GM12878 (cell line): ENCODE measurements around the gene TOM1L1. TPM values are rescaled to one million over a fixed set of nuclear protein-coding genes. Genes with fewer than 3 reads are reported as not detected.

Experiments
- ATAC-seq: fragments of 200-7000 bp; cut with Tn5 transposase; 3 replicates; pipeline ENCODE4 v1.9.1; 2020; ENCODE audit warnings: mild to moderate bottlenecking, moderate library complexity
- BruUV-seq: library from RNA; stranded (reverse); fragments of 400-500 nt; replicated peaks from 2 replicates; lab custom pipeline; 2021; lab: Mats Ljungman, UMichigan
- CTCF ChIA-PET: fragments of 300-600 bp; sonication (Branson Sonifier 250); formaldehyde crosslinking; extraction: SDS; loops from one replicate; lab custom pipeline; 2021; ENCODE audit warnings: inconsistent platforms; lab: Yijun Ruan, JAX
- POLR2A ChIA-PET: fragments of 350-600 bp; formaldehyde crosslinking; extraction: SDS; loops from one replicate; lab custom pipeline; 2021; ENCODE audit warnings: inconsistent platforms; lab: Charles Lee
- RAD21 ChIA-PET: fragments of 300-600 bp; sonication (Branson Sonifier 250); formaldehyde crosslinking; loops from one replicate; lab custom pipeline; 2023; ENCODE audit warnings: antibody characterized with exemption; ENCODE audit not compliant: unreplicated experiment; lab: Charles Lee
- SMC1A ChIA-PET: fragments of 300-600 bp; sonication (Branson Sonifier 250); formaldehyde crosslinking; loops from one replicate; lab custom pipeline; 2023; ENCODE audit not compliant: unreplicated experiment, uncharacterized antibody; lab: Charles Lee
- DNase-seq: peaks from one replicate; pipeline ENCODE4 v3.0.0-alpha.2; 2011; ENCODE audit warnings: low read depth, low spot score
- FAIRE-seq: peaks from 3 replicates; lab custom pipeline; 2011; peaks lifted over from hg19 to GRCh38; lab: Jason Lieb, UNC
- H2AFZ ChIP-seq: 2 replicates; pipeline ENCODE4 v1.6.0; 2011; ENCODE audit warnings: low read depth, low read length, control low read depth; ENCODE audit not compliant: control insufficient read depth
- H3K27ac ChIP-seq: 2 replicates; pipeline ENCODE4 v1.5.1; 2011; ENCODE audit warnings: control low read depth; ENCODE audit not compliant: control insufficient read depth, insufficient read depth
- H3K27me3 ChIP-seq, 2 experiments: replicated peaks in 1 of 2; 2 replicates each; pipeline versions ENCODE4 v1.6.0 to v1.6.1; 2011; ENCODE audit warnings: low read length in 1 of 2; ENCODE audit not compliant: control insufficient read depth in 2 of 2, insufficient read depth in 2 of 2
- H3K36me3 ChIP-seq, 2 experiments: 2 replicates each; pipeline ENCODE4 v1.5.1; 2011; ENCODE audit warnings: low read length in 1 of 2; ENCODE audit not compliant: control insufficient read depth in 2 of 2, insufficient read depth in 2 of 2
- H3K4me1 ChIP-seq: 2 replicates; pipeline ENCODE4 v1.6.1; 2011; ENCODE audit warnings: mild to moderate bottlenecking, low read length, moderate library complexity, mixed read lengths; ENCODE audit not compliant: control insufficient read depth, insufficient read depth
- H3K4me2 ChIP-seq: 2 replicates; pipeline ENCODE4 v1.6.0; 2011; ENCODE audit warnings: control low read depth; ENCODE audit not compliant: control insufficient read depth, insufficient read depth
- H3K4me3 ChIP-seq: fragments of 200-600 bp; sonication (generic); 2 replicates; pipeline ENCODE4 v1.5.1; 2016
- H3K79me2 ChIP-seq: 2 replicates; pipeline ENCODE4 v1.6.0; 2011; ENCODE audit warnings: low read length; ENCODE audit not compliant: control insufficient read depth, insufficient read depth
- H3K9ac ChIP-seq: 2 replicates; pipeline ENCODE4 v1.8.0; 2011; ENCODE audit warnings: low read length, control low read depth, mixed read lengths; ENCODE audit not compliant: control insufficient read depth, insufficient read depth
- H3K9me3 ChIP-seq: replicated peaks from 3 replicates; pipeline ENCODE4 v1.5.1; 2011; ENCODE audit warnings: mild to moderate bottlenecking, low read length; ENCODE audit not compliant: control insufficient read depth, insufficient read depth
- H4K20me1 ChIP-seq: 2 replicates; pipeline ENCODE4 v1.6.0; 2011; ENCODE audit not compliant: control insufficient read depth, insufficient read depth
- LARP7 ChIP-seq: fragments of 450-650 bp; IDR thresholded peaks from 2 replicates; pipeline ENCODE4 v1.6.1; 2017; ENCODE audit warnings: mild to moderate bottlenecking
- NFYB ChIP-seq: IDR thresholded peaks from 2 replicates; pipeline ENCODE4 v1.6.1; 2011; ENCODE audit warnings: low read depth, mild to moderate bottlenecking, low read length, improper control_type of control experiment, moderate library complexity; ENCODE audit not compliant: insufficient read depth
- SMARCA5 ChIP-seq: fragments of 450-650 bp; IDR thresholded peaks from 2 replicates; pipeline ENCODE4 v1.6.1; 2017; ENCODE audit warnings: mild to moderate bottlenecking
- SREBF1 ChIP-seq: IDR thresholded peaks from 2 replicates; pipeline ENCODE4 v1.6.1; 2012; ENCODE audit warnings: mild to moderate bottlenecking, low read length
- ZNF217 ChIP-seq: fragments of 450-650 bp; IDR thresholded peaks from 2 replicates; pipeline ENCODE4 v1.6.1; 2017; ENCODE audit warnings: antibody characterized with exemption, mild to moderate bottlenecking
- WGBS: methylation state at CpG from one replicate; pipeline ENCODE4 v1.1.6; 2016; ENCODE audit warnings: low lambda C conversion rate; ENCODE audit not compliant: insufficient replicate concordance, insufficient coverage; ENCODE audit errors: missing lambda C conversion rate; 5-methylcytosine and 5-hydroxymethylcytosine counted together
- in situ Hi-C: fragments of 300-500 bp; cut with MboI; formaldehyde crosslinking; loops from 9 replicates; pipeline ENCODE4 v1.14.3; 2018; ENCODE audit warnings: mixed read lengths
- intact Hi-C: fragments of 100-400 bp; cut with micrococcal nuclease; formaldehyde crosslinking; loops from one replicate; pipeline ENCODE4 v1.14.2; 2022; ENCODE audit not compliant: unreplicated experiment
- polyA plus RNA-seq, 11 experiments: library from polyadenylated mRNA; depleted of rRNA in 4 of 11; unstranded in 6 of 11; stranded (reverse) in 5 of 11; fragments of >200 nt; fragmentation: Nextera tagmentation in 4 of 11; fragmentation: Illumina TruSeq in 1 of 11; extraction: Ambion mirVana in 4 of 11; extraction: Trizol in 1 of 11; gene quantifications; 1 replicate in 1 of 11; 2 replicates in 10 of 11; pipeline versions ENCODE4 v1.2.1 to v1.2.3, GENCODE V29; 2011 to 2016; ENCODE audit warnings: inconsistent platforms in 2 of 11, missing spikeins in 2 of 11, low read depth in 1 of 11
- total RNA-seq, 4 experiments: library from RNA; depleted of rRNA in 3 of 4; stranded (reverse); fragments of >200 nt in 3 of 4; fragmentation: Illumina TruSeq in 1 of 4; extraction: Trizol in 1 of 4; gene quantifications; 2 replicates each; pipeline versions ENCODE4 v1.2.1 to v1.2.3, GENCODE V29; 2013 to 2021
- TF ChIP-seq, protein P1 (sequence below): fragments of 450-650 bp; IDR thresholded peaks from 2 replicates; pipeline ENCODE4 v1.6.1; 2016; ENCODE audit warnings: mild to moderate bottlenecking
- TF ChIP-seq, protein P2 (sequence below): fragments of 450-650 bp; IDR thresholded peaks from 2 replicates; pipeline ENCODE4 v1.6.1; 2016; ENCODE audit warnings: mild to moderate bottlenecking

The TOM1L1 gene
- total and polyA plus RNA-seq, 10 of the 15 experiments (the other 5 are each of a cell fraction or from before 2014, with no cell fraction given), result 1.9 to 8.8 (median 2.5) TPM

DNA sequence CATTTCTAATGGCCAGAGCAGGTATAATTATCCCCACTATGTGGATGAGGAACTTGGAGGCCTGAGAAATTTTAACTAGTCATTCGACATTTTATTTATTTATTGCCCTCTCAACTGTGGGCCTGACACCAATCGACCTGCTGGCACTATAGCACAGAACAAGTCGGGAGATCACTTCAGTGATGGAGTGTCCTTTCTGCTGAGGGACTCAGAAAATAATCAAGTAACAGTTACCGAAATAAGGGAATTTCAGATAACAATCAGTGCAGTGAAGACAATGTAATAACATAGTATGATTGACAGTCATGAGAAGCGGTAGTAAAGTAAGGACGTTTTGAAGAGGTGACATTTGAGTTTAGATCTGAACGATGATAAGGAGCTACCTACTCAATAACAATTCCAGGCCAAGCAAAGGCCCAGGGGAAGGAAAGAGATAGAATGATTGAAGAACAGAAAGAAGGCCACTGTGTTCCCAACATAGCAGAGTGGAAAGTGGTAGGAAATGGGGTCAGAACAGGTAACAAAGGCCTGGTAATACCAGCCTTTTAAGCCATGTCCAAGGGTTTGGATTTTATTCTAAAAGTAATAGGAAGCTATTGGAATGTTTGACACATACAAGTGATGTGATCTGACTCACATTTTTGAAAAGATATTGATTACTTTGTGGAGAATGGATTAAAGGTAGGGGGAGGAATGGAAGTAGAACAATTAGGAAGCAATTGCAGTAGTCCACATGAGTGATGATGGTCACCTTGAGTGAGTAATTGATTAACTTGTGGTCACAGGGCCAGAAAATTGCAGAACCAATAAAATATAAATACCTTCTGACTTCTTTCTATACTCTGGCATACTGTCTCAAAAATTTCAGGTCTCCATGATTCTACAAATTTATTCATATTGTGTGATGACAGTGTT is 69.3 kb downstream of the TOM1L1 start:
- ChIA-PET POLR2A (no interaction called here), SMC1A (interaction anchor here (0.9 to 2.2 kb wide), 6 partner anchors 9 to 544 kb away, joined by 3 to 8 read pairs (median 4); no protein-coding TSS in a partner anchor), CTCF (interaction anchor here (1.5 to 3.1 kb wide), 2 partner anchors 22 to 36 kb away, joined by 3 to 26 read pairs; no protein-coding TSS in a partner anchor), RAD21 (no interaction called here)
- Histone ChIP-seq H3K4me2 (peak overlapping the region; percentile 46), H3K27ac (peak overlapping the region; percentile 85), H3K36me3 (no peaks in the 10 kb centered on the region), H3K9me3 (no peaks in the 10 kb centered on the region), H2AFZ (peak overlapping the region; percentile 99), H3K79me2 (peaks cover 45% of the 10 kb centered on the region), H3K4me3 (peak overlapping the region; percentile 89), H3K9ac (peak overlapping the region; percentile 92), H4K20me1 (no peaks in the 10 kb centered on the region), H3K4me1 (peaks cover 8% of the 10 kb centered on the region; the same call in 1 of the 2 replicates), H3K27me3 (no peaks in the 10 kb centered on the region)
- in situ Hi-C loops, result no loop called here
- TF ChIP-seq SREBF1 (no peak), LARP7 (no peak), NFYB (no peak), SMARCA5 (no peak), ZNF217 (no peak)
- TF ChIP-seq, protein P1, sequence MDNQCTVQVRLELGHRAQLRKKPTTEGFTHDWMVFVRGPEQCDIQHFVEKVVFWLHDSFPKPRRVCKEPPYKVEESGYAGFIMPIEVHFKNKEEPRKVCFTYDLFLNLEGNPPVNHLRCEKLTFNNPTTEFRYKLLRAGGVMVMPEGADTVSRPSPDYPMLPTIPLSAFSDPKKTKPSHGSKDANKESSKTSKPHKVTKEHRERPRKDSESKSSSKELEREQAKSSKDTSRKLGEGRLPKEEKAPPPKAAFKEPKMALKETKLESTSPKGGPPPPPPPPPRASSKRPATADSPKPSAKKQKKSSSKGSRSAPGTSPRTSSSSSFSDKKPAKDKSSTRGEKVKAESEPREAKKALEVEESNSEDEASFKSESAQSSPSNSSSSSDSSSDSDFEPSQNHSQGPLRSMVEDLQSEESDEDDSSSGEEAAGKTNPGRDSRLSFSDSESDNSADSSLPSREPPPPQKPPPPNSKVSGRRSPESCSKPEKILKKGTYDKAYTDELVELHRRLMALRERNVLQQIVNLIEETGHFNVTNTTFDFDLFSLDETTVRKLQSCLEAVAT, result peak; percentile 43; the same call in 1 of the 2 replicates
- TF ChIP-seq, protein P2, sequence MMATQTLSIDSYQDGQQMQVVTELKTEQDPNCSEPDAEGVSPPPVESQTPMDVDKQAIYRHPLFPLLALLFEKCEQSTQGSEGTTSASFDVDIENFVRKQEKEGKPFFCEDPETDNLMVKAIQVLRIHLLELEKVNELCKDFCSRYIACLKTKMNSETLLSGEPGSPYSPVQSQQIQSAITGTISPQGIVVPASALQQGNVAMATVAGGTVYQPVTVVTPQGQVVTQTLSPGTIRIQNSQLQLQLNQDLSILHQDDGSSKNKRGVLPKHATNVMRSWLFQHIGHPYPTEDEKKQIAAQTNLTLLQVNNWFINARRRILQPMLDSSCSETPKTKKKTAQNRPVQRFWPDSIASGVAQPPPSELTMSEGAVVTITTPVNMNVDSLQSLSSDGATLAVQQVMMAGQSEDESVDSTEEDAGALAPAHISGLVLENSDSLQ, result peak; percentile 73
- no TSS peak for BruUV-seq
- ATAC-seq (no peak), FAIRE-seq (no peak), DNase-seq (no peak)
- intact Hi-C loops, result loop anchor here (2.0 kb wide), 1 partner anchor 67 kb away; no protein-coding TSS in a partner anchor
- WGBS, result 65% methylated on average over 7 of the region's 7 CpGs
